B cell (primary cell): ENCODE measurements around the gene GCN1. TPM values are rescaled to one million over a fixed set of nuclear protein-coding genes. Genes with fewer than 3 reads are reported as not detected.

Source experiments
- ATAC-seq: fragments of 200-7000 bp; cut with Tn5 transposase; one replicate; pipeline ENCODE4 v1.10.0; 2021; ENCODE audit warnings: low read depth, mild to moderate bottlenecking, moderate number of reproducible peaks, moderate library complexity
- CTCF ChIA-PET: fragments of 350-600 bp; sonication (Branson Sonifier 250); formaldehyde crosslinking; loops from one replicate; lab custom pipeline; 2021; ENCODE audit warnings: antibody characterized with exemption, inconsistent platforms; lab: Charles Lee
- POLR2A ChIA-PET: fragments of 350-600 bp; sonication (Branson Sonifier 250); formaldehyde crosslinking; loops from one replicate; lab custom pipeline; 2021; ENCODE audit warnings: antibody characterized with exemption; lab: Charles Lee
- DNase-seq: peaks from one replicate; pipeline ENCODE4 v3.0.0; 2013
- H2AFZ ChIP-seq: 2 replicates; pipeline ENCODE4 v1.6.1; 2012; ENCODE audit warnings: mild to moderate bottlenecking, low read depth, low read length; ENCODE audit not compliant: insufficient read depth, poor library complexity, severe bottlenecking
- H3K27ac ChIP-seq, 2 donors: 1 replicate in 1 of 2; 2 replicates in 1 of 2; pipeline ENCODE4 v1.5.1; 2012 to 2013; ENCODE audit warnings: low read length in 2 of 2, mild to moderate bottlenecking in 2 of 2, moderate library complexity in 1 of 2
- H3K27me3 ChIP-seq, 4 experiments: fragments of 200-600 bp in 1 of 4; sonication (generic) in 1 of 4; replicated peaks in 1 of 4; 1 replicate in 2 of 4; 2 replicates in 2 of 4; pipeline versions ENCODE4 v1.6.1 to v1.7.0; 2013 to 2016; ENCODE audit warnings: low read length in 3 of 4, mild to moderate bottlenecking in 2 of 4, mixed read lengths in 1 of 4, moderate library complexity in 1 of 4; ENCODE audit not compliant: insufficient read depth in 4 of 4, control insufficient read depth in 3 of 4; ENCODE audit errors: control extremely low read depth in 1 of 4
- H3K36me3 ChIP-seq, 2 experiments: replicated peaks in 1 of 2; 1 replicate in 1 of 2; 2 replicates in 1 of 2; pipeline versions ENCODE4 v1.6.1 to v1.7.1; 2013; ENCODE audit warnings: low read length in 1 of 2; ENCODE audit not compliant: insufficient read depth in 2 of 2, control insufficient read depth in 1 of 2; ENCODE audit errors: control extremely low read depth in 1 of 2, extremely low read depth in 1 of 2
- H3K4me1 ChIP-seq, 2 donors: fragments of 200-600 bp in 1 of 2; sonication (generic) in 1 of 2; 1 replicate in 1 of 2; 2 replicates in 1 of 2; pipeline versions ENCODE4 v1.5.1 to v1.6.1; 2013 to 2017; ENCODE audit warnings: low read length in 2 of 2; ENCODE audit not compliant: control insufficient read depth in 2 of 2, insufficient read depth in 2 of 2
- H3K4me2 ChIP-seq: replicated peaks from 2 replicates; pipeline ENCODE3; 2012; ENCODE audit warnings: mild to moderate bottlenecking, low read depth, low read length; ENCODE audit not compliant: poor library complexity, severe bottlenecking
- H3K4me3 ChIP-seq, 5 experiments: fragments of 200-600 bp in 1 of 5; sonication (generic) in 1 of 5; 1 replicate in 3 of 5; 2 replicates in 2 of 5; pipeline versions ENCODE4 v1.5.1 to v1.7.0; 2011 to 2016; ENCODE audit warnings: low read length in 4 of 5, mild to moderate bottlenecking in 4 of 5, low read depth in 2 of 5, control low read depth in 1 of 5, moderate library complexity in 1 of 5; ENCODE audit not compliant: insufficient read depth in 1 of 5; ENCODE audit errors: control extremely low read depth in 1 of 5, extremely low read depth in 1 of 5
- H3K79me2 ChIP-seq: fragments of 200-600 bp; sonication (generic); one replicate; pipeline ENCODE4 v1.6.0; 2016; ENCODE audit warnings: low read length; ENCODE audit not compliant: control insufficient read depth, insufficient read depth
- H3K9ac ChIP-seq: fragments of 200-600 bp; sonication (generic); 2 replicates; pipeline ENCODE4 v1.6.1; 2017; ENCODE audit warnings: mild to moderate bottlenecking, low read length, moderate library complexity
- H3K9me3 ChIP-seq, 3 donors: one replicate each; pipeline versions ENCODE4 v1.6.1 to v1.7.1; 2013; ENCODE audit warnings: low read length in 2 of 3; ENCODE audit not compliant: control insufficient read depth in 2 of 3, insufficient read depth in 1 of 3; ENCODE audit errors: control extremely low read depth in 1 of 3
- H4K20me1 ChIP-seq: 2 replicates; pipeline ENCODE4 v1.6.0; 2012; ENCODE audit warnings: mild to moderate bottlenecking, low read length; ENCODE audit not compliant: insufficient read depth, control insufficient read depth, poor library complexity, severe bottlenecking
- H3K27ac Mint-ChIP-seq: one replicate; pipeline ENCODE4 v1.8.0; 2021; ENCODE audit warnings: mixed read lengths
- H3K27me3 Mint-ChIP-seq: one replicate; pipeline ENCODE4 v1.8.0; 2021; ENCODE audit warnings: mixed read lengths
- H3K4me1 Mint-ChIP-seq: one replicate; pipeline ENCODE4 v1.8.0; 2021; ENCODE audit warnings: mixed read lengths
- H3K4me3 Mint-ChIP-seq: one replicate; pipeline ENCODE4 v1.8.0; 2021; ENCODE audit warnings: mixed read lengths
- H3K9me3 Mint-ChIP-seq: one replicate; pipeline ENCODE4 v1.8.0; 2022; ENCODE audit warnings: mixed read lengths; ENCODE audit not compliant: insufficient read depth
- CTCF ChIP-seq: fragments of 200-600 bp; IDR thresholded peaks from one replicate; pipeline ENCODE4 v1.8.0; 2022; ENCODE audit warnings: antibody characterized with exemption, mild to moderate bottlenecking
- EZH2 ChIP-seq: IDR thresholded peaks from 2 replicates; pipeline ENCODE4 v1.6.1; 2012; ENCODE audit warnings: borderline replicate concordance, low read depth, mild to moderate bottlenecking, moderate library complexity, low read length; ENCODE audit not compliant: insufficient read depth, poor library complexity, severe bottlenecking
- WGBS: methylation state at CpG from one replicate; pipeline ENCODE4 v1.1.5; 2013; ENCODE audit warnings: missing lambda C conversion rate; ENCODE audit not compliant: insufficient coverage; 5-methylcytosine and 5-hydroxymethylcytosine counted together
- intact Hi-C: fragments of 100-400 bp; cut with micrococcal nuclease; formaldehyde crosslinking; loops from one replicate; pipeline ENCODE4 v1.10.0; 2022
- polyA plus RNA-seq: library from polyadenylated mRNA; depleted of rRNA; stranded (reverse); fragments of >200 nt; gene quantifications from 2 replicates; pipeline ENCODE4 v1.2.3, GENCODE V29; 2012
- total RNA-seq, 2 donors: library from RNA; stranded (reverse); fragments of 120-200 nt in 1 of 2; gene quantifications; 1 replicate in 1 of 2; 2 replicates in 1 of 2; pipeline versions ENCODE4 v1.2.3 to v1.2.4, GENCODE V29; 2013 to 2022

GCN1 gene
- total and polyA plus RNA-seq, 2 donors (not counting 1 experiment from before 2014, with no cell fraction given): 41.3 to 127 TPM

- intact Hi-C loops: no loop called here
- H2AFZ ChIP-seq: no peak overlapping the region
- ChIA-PET CTCF (interaction anchor here (1.2 to 4.4 kb wide), 2 partner anchors 11 to 16 kb away, joined by 3 to 35 read pairs; no protein-coding TSS in a partner anchor), POLR2A (no interaction called here)
- H3K27me3 Mint-ChIP-seq: peaks cover 62% of the 10 kb centered on the region
- ATAC-seq (no peak), DNase-seq (no peak)
- no peaks in the 10 kb centered on the region for H3K9me3 Mint-ChIP-seq
- H3K36me3 ChIP-seq: no peaks in the 10 kb centered on the region
- TF ChIP-seq EZH2: no peak
- TF ChIP-seq CTCF: no peak
- peaks cover 0 to 79% (median 50%) of the 10 kb centered on the region in 4 experiments for H3K27me3 ChIP-seq
- no peak overlapping the region for H3K4me3 ChIP-seq
- H3K4me1 Mint-ChIP-seq: no peaks in the 10 kb centered on the region
- H3K9ac ChIP-seq: no peak overlapping the region
- H3K9me3 ChIP-seq: no peaks in the 10 kb centered on the region
- H3K4me3 Mint-ChIP-seq: no peak overlapping the region
- WGBS: 98% methylated on average over 5 of the region's 8 CpGs
- H3K4me2 ChIP-seq: no peak overlapping the region
- peaks cover 4% of the 10 kb centered on the region for H3K79me2 ChIP-seq
- no peak overlapping the region for H3K27ac ChIP-seq
- peaks cover 0 to under 1% of the 10 kb centered on the region in 2 donors for H3K4me1 ChIP-seq
- H4K20me1 ChIP-seq: peaks cover 3% of the 10 kb centered on the region
- no peak overlapping the region for H3K27ac Mint-ChIP-seq
Measured at GRCh38 chr12:120242971-120243699, 48.6 kb upstream of the GCN1 start.

GRCh38 chr12:120242275-120242799 lies 47.8 kb upstream of the GCN1 start:
- 59% methylated on average over 7 of the region's 9 CpGs for WGBS
- Histone ChIP-seq H3K9me3 (peaks cover 0 to 3% (median 0%) of the 10 kb centered on the region in 3 donors), H3K27ac (no peak overlapping the region), H3K9ac (no peak overlapping the region), H2AFZ (no peak overlapping the region), H3K79me2 (peaks cover 4% of the 10 kb centered on the region), H3K4me3 (no peak overlapping the region), H3K36me3 (no peaks in the 10 kb centered on the region), H3K4me2 (no peak overlapping the region), H3K27me3 (peaks cover 0 to 79% (median 47%) of the 10 kb centered on the region in 4 experiments), H3K4me1 (no peaks in the 10 kb centered on the region), H4K20me1 (no peaks in the 10 kb centered on the region)
- DNase-seq (no peak), ATAC-seq (no peak)
- CTCF ChIA-PET: interaction anchor here (0.7 to 4.4 kb wide), 2 partner anchors 15 to 24 kb away, joined by 5 to 35 read pairs; no protein-coding TSS in a partner anchor
- Mint-ChIP-seq H3K9me3 (no peaks in the 10 kb centered on the region), H3K4me3 (no peak overlapping the region), H3K4me1 (no peaks in the 10 kb centered on the region), H3K27ac (no peak overlapping the region), H3K27me3 (peaks cover 64% of the 10 kb centered on the region)
- intact Hi-C loops: no loop called here
- TF ChIP-seq CTCF (no peak), EZH2 (no peak)
- POLR2A ChIA-PET: no interaction called here
